GM12878 (cell line): ENCODE results near the gene TET3. TPM values are rescaled to one million over a fixed set of nuclear protein-coding genes. Genes with fewer than 3 reads are reported as not detected.

Experiments
- ASH2L ChIP-seq: fragments of 300-600, 200-600 bp; sonication (generic); IDR thresholded peaks from 2 replicates; pipeline ENCODE4 v1.6.1; 2017; ENCODE audit warnings: low read depth, mild to moderate bottlenecking, borderline replicate concordance
- BHLHE40 ChIP-seq, 2 experiments: fragments of 450-650 bp in 1 of 2; IDR thresholded peaks; 2 replicates each; pipeline ENCODE4 v1.6.1; 2011 to 2017; ENCODE audit warnings: low read depth in 2 of 2, borderline replicate concordance in 1 of 2, improper control_type of control experiment in 1 of 2, low read length in 1 of 2, mild to moderate bottlenecking in 1 of 2
- CBFB ChIP-seq: IDR thresholded peaks from 2 replicates; pipeline ENCODE4 v1.6.1; 2016; ENCODE audit warnings: antibody characterized with exemption, low read depth
- CREB1 ChIP-seq: IDR thresholded peaks from 2 replicates; pipeline ENCODE4 v1.6.1; 2012; ENCODE audit warnings: low read depth, mild to moderate bottlenecking, inconsistent platforms
- CUX1 ChIP-seq: IDR thresholded peaks from 2 replicates; pipeline ENCODE4 v1.6.1; 2012; ENCODE audit warnings: improper control_type of control experiment, low read depth, low read length; ENCODE audit not compliant: insufficient replicate concordance
- EP300 ChIP-seq, 2 experiments: fragments of 150-350 bp in 1 of 2; IDR thresholded peaks; 2 replicates each; pipeline ENCODE4 v1.6.1; 2011 to 2012; ENCODE audit warnings: low read depth in 2 of 2, low read length in 2 of 2, borderline replicate concordance in 1 of 2, improper control_type of control experiment in 1 of 2, inconsistent platforms in 1 of 2; ENCODE audit not compliant: control insufficient read depth in 1 of 2
- FOS ChIP-seq: IDR thresholded peaks from 3 replicates; pipeline ENCODE4 v1.6.1; 2011; ENCODE audit warnings: borderline replicate concordance; ENCODE audit not compliant: insufficient read length; ENCODE audit errors: extremely low read depth
- KLF5 ChIP-seq: fragments of 450-650 bp; IDR thresholded peaks from 2 replicates; pipeline ENCODE4 v1.6.1; 2014; ENCODE audit warnings: mild to moderate bottlenecking; ENCODE audit not compliant: partially characterized antibody
- LARP7 ChIP-seq: fragments of 450-650 bp; IDR thresholded peaks from 2 replicates; pipeline ENCODE4 v1.6.1; 2017; ENCODE audit warnings: mild to moderate bottlenecking
- MEF2A ChIP-seq: IDR thresholded peaks from 2 replicates; pipeline ENCODE4 v1.6.1; 2011; ENCODE audit warnings: low read depth, mild to moderate bottlenecking, low read length, moderate library complexity; ENCODE audit not compliant: insufficient read depth
- MTA3 ChIP-seq: IDR thresholded peaks from 2 replicates; pipeline ENCODE4 v1.6.1; 2012; ENCODE audit warnings: low read length, inconsistent platforms, borderline replicate concordance
- NFIC ChIP-seq: IDR thresholded peaks from 2 replicates; pipeline ENCODE4 v1.6.1; 2012; ENCODE audit warnings: low read depth, mild to moderate bottlenecking, inconsistent platforms, low read length, moderate library complexity
- POLR2AphosphoS5 ChIP-seq: IDR thresholded peaks from 2 replicates; pipeline ENCODE4 v1.6.1; 2011; ENCODE audit warnings: mild to moderate bottlenecking, low read length, inconsistent platforms
- RUNX3 ChIP-seq: IDR thresholded peaks from 2 replicates; pipeline ENCODE4 v1.6.1; 2012; ENCODE audit warnings: low read length, inconsistent platforms
- SIN3A ChIP-seq: IDR thresholded peaks from 2 replicates; pipeline ENCODE4 v1.6.1; 2012; ENCODE audit warnings: low read depth, low read length, improper control_type of control experiment
- SMAD1 ChIP-seq: fragments of 450-650 bp; IDR thresholded peaks from 2 replicates; pipeline ENCODE4 v1.6.1; 2018; ENCODE audit warnings: mild to moderate bottlenecking, low read depth; ENCODE audit not compliant: partially characterized antibody
- SMARCA5 ChIP-seq: fragments of 450-650 bp; IDR thresholded peaks from 2 replicates; pipeline ENCODE4 v1.6.1; 2017; ENCODE audit warnings: mild to moderate bottlenecking
- SP1 ChIP-seq: IDR thresholded peaks from one replicate; pipeline ENCODE4 v1.6.1; 2011; ENCODE audit warnings: low read depth, low read length
- TBL1XR1 ChIP-seq: IDR thresholded peaks from 2 replicates; pipeline ENCODE4 v1.6.1; 2012; ENCODE audit warnings: low read depth, low read length, improper control_type of control experiment
- ZZZ3 ChIP-seq: IDR thresholded peaks from 2 replicates; pipeline ENCODE4 v1.6.1; 2011; ENCODE audit warnings: low read depth; ENCODE audit not compliant: control insufficient read depth, insufficient read length
- polyA plus RNA-seq, 11 experiments: library from polyadenylated mRNA; depleted of rRNA in 4 of 11; unstranded in 6 of 11; stranded (reverse) in 5 of 11; fragments of >200 nt; fragmentation: Nextera tagmentation in 4 of 11; fragmentation: Illumina TruSeq in 1 of 11; extraction: Ambion mirVana in 4 of 11; extraction: Trizol in 1 of 11; gene quantifications; 1 replicate in 1 of 11; 2 replicates in 10 of 11; pipeline versions ENCODE4 v1.2.1 to v1.2.3, GENCODE V29; 2011 to 2016; ENCODE audit warnings: inconsistent platforms in 2 of 11, missing spikeins in 2 of 11, low read depth in 1 of 11
- total RNA-seq, 4 experiments: library from RNA; depleted of rRNA in 3 of 4; stranded (reverse); fragments of >200 nt in 3 of 4; fragmentation: Illumina TruSeq in 1 of 4; extraction: Trizol in 1 of 4; gene quantifications; 2 replicates each; pipeline versions ENCODE4 v1.2.1 to v1.2.3, GENCODE V29; 2013 to 2021
- TF ChIP-seq, protein P1 (sequence below): fragments of 450-650 bp; IDR thresholded peaks from 2 replicates; pipeline ENCODE4 v1.6.1; 2017; ENCODE audit warnings: borderline replicate concordance
- TF ChIP-seq, protein P2 (sequence below): IDR thresholded peaks from 2 replicates; pipeline ENCODE4 v1.6.1; 2012; ENCODE audit warnings: low read depth, low read length, improper control_type of control experiment
- TF ChIP-seq, protein P3 (sequence below): IDR thresholded peaks from 2 replicates; pipeline ENCODE4 v1.6.1; 2011; ENCODE audit warnings: low read depth, low read length, improper control_type of control experiment, borderline replicate concordance

Gene TET3
- total and polyA plus RNA-seq, 10 of the 15 experiments (the other 5 are each of a cell fraction or from before 2014, with no cell fraction given): 0.77 to 25.9 (median 8.5) TPM

DNA sequence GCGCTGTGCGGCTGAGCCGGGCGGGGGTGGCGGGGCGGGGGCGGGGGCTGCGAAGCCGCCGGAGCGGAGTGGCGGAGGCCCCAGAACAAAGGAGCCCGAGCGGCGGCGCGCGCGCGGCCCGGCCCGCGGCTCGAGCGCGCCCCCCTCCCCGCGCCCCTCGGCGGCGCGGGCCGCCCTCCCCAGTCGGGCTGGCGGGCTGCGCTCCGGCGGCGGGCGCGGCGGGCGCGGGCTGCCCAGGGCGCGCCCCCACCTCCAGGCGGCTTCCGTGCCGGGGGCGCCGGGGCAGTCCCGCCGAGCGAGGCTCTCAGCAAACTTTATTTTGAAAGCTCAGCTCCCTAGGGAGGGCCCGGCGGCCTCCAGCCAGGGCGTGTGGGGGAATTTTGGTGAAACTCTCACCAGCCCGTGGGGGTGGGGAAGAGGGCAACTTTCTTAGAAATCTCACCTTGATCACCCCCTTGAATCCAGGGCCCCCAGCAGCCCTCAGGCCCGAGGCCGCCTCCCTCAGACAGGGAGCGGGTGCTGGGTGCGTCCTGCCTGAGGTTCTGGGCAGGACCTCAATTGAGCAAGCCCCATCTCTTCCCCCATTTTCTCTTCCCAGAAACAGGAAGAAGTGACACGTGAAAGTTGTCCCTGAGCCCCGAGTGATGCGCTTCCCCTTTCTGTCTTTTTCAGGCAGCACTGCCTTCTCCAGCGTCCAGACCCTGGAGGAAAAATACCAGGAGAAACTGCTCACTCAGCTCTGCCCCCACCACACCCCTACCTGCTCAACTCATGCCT is 786 bp downstream of the TET3 start (continued):
- TF ChIP-seq, protein P1, sequence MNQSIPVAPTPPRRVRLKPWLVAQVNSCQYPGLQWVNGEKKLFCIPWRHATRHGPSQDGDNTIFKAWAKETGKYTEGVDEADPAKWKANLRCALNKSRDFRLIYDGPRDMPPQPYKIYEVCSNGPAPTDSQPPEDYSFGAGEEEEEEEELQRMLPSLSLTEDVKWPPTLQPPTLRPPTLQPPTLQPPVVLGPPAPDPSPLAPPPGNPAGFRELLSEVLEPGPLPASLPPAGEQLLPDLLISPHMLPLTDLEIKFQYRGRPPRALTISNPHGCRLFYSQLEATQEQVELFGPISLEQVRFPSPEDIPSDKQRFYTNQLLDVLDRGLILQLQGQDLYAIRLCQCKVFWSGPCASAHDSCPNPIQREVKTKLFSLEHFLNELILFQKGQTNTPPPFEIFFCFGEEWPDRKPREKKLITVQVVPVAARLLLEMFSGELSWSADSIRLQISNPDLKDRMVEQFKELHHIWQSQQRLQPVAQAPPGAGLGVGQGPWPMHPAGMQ: no peak
- peak; percentile 11 for TF ChIP-seq SP1
- no peak for TF ChIP-seq MTA3
- TF ChIP-seq KLF5: no peak
- peak; percentile 53; the same call in 1 of the 2 replicates for TF ChIP-seq CBFB
- TF ChIP-seq ASH2L: no peak
- TF ChIP-seq BHLHE40 (IDR thresholded peaks at IDR 0.05; ENCODE audit: borderline replicate concordance in 1 of 2, low read depth in 2 of 2, low read length in 1 of 2): peak; percentile 71 to 75; a peak in 3 of 4 replicates
- peak; percentile 44 for TF ChIP-seq POLR2AphosphoS5
- peak; percentile 83 for TF ChIP-seq TBL1XR1
- TF ChIP-seq, protein P2, sequence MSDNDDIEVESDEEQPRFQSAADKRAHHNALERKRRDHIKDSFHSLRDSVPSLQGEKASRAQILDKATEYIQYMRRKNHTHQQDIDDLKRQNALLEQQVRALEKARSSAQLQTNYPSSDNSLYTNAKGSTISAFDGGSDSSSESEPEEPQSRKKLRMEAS: 0 out of 2 replicates have a peak, but pooled peaks have one; percentile 29
- 0 out of 2 replicates have a peak, but pooled peaks have one; percentile 14 for TF ChIP-seq SMARCA5
- 0 out of 2 replicates have a peak, but pooled peaks have one; percentile 27 for TF ChIP-seq LARP7
- TF ChIP-seq, protein P3, sequence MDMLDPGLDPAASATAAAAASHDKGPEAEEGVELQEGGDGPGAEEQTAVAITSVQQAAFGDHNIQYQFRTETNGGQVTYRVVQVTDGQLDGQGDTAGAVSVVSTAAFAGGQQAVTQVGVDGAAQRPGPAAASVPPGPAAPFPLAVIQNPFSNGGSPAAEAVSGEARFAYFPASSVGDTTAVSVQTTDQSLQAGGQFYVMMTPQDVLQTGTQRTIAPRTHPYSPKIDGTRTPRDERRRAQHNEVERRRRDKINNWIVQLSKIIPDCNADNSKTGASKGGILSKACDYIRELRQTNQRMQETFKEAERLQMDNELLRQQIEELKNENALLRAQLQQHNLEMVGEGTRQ: no peak
- no peak for TF ChIP-seq SMAD1
- peak; percentile 21 to 47; a peak in 1 of 4 replicates for TF ChIP-seq EP300 (IDR thresholded peaks at IDR 0.05; ENCODE audit: borderline replicate concordance in 1 of 2, control insufficient read depth in 1 of 2, low read depth in 2 of 2, low read length in 2 of 2)
- peak; percentile 22; the same call in 1 of the 2 replicates for TF ChIP-seq NFIC
- peak; percentile 56 for TF ChIP-seq CUX1
- TF ChIP-seq CREB1: 0 out of 2 replicates have a peak, but pooled peaks have one; percentile 24
- TF ChIP-seq MEF2A: no peak
- TF ChIP-seq SIN3A: no peak
- no peak for TF ChIP-seq ZZZ3
- peak; percentile 52 for TF ChIP-seq RUNX3
- no peak for TF ChIP-seq FOS
